GM19193 (cell line): Measurements from ENCODE around the gene GREB1.

Experiments
- POLR2A ChIP-seq: IDR thresholded peaks from 4 replicates; pipeline ENCODE4 v1.6.1; 2011; ENCODE audit not compliant: insufficient read depth, insufficient read length; ENCODE audit errors: extremely low read depth

The GREB1 gene

DNA sequence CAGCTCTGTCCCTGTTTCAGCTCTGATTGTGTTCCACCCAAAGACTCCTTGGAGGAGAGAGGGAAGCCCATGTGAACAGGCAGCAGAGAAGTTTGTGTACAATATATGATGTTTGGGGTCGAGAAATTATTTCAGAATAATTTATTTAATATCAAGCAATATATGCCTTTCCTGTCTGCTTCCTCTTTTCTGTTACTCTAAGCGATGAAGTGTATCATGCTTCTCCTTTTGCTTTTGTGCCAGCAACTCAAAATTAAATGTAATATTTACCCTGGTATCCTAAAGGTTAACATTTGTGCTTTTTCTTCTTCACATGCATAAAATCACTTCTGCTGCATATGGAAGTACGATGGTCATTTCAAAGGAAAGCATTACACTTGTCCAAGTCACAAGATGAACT, 138.6 kb downstream of the GREB1 start:
- no peak for TF ChIP-seq POLR2A

DNA sequence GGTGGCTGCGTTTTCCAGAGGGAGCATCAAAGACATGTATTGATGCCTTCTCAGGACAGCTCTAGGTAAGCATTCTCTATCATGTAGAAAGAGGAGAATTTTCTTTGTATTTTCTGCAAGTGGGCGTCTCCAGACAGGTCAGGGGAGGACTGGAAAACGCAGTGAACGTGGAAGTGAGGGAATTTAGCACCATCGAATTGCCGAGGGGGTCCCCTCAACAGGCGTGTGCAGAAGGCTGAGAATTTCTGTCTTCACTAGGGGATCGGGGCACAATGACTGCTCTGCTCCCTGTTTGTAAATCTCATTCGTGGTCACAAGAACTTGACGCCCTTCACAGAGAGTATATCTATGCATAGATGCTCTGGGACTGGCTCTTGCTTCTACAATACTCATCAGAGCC, 141.1 kb downstream of the GREB1 start:
- TF ChIP-seq POLR2A, result no peak

DNA sequence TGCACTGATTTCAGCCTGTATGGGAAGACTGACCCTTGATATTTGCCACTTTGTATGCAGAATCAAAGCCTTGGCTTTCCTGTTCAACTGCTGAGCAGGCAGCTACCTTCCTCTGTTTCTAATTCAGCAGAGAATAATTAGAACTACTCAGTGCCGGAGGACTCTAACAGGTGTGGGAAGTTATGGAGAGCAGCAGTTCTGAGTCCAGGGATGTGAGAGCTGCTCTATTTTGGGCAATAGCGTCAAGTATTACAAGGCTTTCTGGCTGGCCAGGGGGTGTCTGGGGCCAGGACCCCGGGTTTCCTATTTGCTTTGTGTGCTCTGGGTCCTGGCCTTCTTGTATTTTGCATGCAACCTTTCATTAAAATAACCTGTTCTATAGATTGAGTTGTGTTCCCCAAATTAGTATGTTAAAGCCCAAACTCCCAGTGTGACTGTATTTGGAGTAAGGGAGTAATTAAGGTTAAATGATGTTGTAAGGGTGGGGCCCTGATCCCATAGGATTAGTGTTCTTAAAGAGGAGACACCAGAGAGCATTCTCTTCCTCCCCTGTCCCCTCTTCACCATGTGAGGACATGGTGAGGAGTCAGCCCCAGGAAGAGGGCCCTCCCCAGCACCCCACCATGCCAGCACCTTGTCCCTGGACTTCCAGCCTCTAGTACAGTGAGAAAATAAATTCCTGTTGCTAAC, 141.7 kb downstream of the GREB1 start:
- no peak for TF ChIP-seq POLR2A

DNA sequence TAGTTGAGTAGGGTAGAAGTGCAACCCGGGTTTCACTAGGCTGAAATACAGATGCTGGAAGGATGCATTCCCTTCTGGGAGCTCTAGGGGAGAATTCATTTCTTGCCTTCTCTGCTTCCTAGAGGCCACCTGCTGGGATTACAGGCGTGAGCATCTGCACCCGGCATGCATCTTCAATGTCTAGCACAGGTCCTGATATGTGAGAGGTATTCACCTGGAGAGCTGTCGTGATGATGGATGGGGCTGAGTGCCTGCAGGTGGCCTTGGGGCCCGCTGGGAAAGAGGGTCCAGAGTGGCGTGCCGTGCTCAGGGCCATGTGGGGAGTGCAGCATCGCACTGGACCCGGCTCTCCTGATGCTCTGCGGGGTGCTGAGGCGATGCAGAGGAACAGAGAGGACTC, 142.8 kb downstream of the GREB1 start:
- no peak for TF ChIP-seq POLR2A

DNA sequence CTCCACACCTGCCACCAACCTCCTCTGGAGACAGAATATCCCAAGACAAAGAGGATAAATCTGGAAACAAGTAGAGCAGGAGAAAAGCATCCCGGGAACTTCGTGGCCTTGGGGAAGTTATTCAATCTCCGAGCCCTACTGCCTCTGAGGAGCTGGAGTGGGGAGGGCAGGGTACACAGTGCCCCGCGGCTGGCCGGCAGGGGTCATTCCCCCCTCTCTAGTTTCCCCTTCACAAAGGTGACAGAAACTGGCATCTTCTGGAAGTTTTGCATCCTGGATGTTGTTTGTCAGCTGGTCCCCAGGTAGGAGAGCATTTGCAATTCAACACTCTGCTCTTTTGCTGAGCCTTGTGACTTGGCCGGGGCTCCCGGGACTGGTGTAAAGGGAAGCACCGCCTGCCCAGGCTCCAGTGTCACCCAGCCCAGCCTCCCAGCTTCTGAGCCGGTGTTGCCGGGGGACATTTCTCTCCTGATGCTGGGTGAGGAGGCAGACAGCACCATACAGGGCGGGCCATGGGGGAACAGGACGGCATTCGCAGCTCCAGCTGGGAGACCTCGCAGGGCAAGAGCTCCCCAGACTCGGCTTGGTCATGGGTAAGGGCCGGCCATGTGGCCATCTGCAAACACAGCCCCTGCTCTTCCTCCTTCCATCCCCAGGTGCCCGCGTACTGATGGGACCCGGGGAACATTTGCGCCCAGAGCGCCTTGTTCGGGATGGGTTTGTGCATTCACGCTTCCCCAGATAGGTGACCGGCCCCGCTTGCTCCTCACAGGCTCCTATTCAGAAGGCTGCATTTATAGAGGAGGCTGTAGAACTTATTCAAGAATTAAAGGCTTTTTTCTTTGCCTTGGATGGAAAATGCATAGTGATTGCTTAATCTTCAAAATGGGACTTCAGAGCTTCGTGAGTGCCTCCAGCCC, 143.6 kb downstream of the GREB1 start:
- no peak for TF ChIP-seq POLR2A

DNA sequence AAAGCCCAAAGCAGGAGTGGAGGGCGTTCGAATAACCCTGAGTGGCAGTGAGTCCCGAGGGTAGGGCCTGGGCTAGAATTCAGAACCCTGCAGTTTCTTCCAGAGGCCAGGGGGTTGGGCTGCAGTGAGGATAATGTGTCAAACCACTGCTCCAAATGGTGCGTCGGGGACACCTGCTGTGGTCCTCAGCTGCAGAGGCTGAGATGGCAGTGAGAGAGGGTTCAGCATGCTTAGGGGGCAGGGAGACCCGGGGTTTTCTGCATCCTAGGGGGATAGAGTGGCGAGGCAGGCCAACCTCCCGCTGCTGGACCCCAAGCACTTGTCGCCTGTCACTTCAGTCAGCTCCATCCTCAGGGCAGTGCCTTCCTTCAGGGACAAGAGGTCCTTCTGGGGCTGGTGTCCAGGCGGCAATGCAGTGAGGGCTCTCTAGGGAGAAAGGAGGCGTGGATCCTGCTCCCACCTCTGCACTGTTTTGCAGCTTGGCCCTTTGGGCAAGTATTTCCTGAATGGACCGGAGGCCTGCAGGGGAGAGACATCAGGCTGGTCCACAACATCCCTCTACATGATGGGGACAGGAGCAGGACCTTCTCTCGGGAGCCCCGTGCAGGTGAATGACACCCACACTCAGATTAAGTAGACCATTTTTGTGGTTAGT, 144.6 kb downstream of the GREB1 start:
- TF ChIP-seq POLR2A, result no peak

DNA sequence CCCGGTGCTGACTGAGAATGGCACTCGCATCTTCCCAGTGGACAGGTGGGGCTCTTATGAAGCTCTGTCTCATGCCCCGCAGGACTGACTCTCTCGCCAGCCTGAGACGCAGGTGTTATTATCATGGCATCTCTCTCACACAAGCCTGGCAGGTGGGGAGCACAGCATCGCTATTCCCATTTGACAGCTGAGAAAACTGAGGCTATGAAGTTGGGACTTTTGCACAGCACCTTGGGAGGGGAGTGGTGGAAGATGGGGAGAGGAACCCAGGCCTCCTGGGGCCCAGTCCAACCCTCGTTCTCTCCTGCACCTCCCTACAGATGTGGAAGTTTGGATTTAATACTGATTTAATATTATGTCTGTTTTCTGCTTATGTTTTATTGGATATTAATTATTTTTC, 145.2 kb downstream of the GREB1 start:
- no peak for TF ChIP-seq POLR2A

DNA sequence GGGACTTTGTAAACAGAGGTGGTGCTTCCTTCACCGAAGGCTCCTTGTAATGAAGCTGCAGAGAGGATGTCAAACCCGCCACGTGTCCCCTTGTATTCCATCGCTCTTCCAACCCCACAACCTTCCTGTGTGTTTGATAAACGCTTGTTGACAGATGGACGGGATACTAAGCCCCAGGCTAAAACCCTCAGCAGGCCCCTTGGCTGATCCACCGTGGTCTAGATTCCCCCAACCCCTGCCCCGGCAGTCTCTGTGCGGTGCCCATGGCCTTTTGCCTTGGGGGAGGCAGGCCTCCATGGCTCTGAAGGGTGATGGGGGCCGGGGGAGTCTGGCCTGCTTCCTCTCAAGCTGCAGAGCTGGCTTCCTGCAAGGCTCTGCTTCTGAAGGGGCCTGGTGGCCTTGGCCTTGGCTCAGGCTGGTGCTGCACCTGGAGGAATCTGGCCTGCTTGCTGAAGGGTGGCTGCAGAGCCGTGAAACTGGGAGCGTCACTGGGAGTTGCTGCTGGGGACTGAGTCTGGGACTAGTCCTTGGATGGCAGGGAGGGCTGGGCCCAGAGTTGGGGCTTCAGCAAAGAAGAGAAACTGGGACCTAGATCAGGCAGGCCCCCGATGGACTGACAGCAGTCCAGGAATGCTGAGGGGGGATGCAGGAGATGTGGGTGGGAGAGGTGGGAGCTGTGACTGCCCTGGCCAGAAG, 145.8 kb downstream of the GREB1 start:
- TF ChIP-seq POLR2A, result no peak

DNA sequence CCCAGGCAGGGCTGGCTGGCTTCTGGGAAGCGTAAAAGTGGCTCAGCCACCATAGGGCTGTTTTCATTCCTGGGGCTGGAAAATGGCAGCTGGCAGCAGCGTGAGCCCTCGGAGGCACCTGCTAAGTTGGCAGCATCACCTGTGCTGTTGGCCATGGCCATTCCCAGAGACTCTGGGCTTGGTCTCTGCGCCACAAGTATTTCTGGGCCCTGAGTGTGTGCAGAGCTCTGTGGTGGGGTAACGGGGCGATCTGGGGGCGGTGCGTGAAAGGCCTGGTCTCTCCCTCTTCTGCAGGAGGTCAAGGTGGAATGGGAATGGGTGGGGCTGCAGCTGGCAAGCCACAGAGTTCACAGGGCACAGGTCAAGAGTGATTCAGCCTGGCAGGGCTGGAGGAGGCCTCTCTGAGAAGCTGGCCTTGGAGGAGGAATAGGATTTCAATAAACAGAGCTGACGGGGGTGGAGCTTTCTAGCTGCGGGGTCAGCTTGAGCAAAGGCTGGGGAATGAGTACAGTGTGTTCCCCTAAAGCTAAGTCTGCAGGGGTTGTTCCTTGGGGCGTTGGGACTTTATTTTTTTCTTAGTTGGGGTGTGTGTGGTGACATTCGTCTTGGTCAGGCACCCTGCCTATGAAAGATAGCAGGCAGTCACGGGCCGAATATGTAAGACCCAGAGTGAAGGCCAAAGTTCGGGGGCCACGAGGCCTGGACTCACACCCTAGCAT, 146.5 kb downstream of the GREB1 start:
- no peak for TF ChIP-seq POLR2A

DNA sequence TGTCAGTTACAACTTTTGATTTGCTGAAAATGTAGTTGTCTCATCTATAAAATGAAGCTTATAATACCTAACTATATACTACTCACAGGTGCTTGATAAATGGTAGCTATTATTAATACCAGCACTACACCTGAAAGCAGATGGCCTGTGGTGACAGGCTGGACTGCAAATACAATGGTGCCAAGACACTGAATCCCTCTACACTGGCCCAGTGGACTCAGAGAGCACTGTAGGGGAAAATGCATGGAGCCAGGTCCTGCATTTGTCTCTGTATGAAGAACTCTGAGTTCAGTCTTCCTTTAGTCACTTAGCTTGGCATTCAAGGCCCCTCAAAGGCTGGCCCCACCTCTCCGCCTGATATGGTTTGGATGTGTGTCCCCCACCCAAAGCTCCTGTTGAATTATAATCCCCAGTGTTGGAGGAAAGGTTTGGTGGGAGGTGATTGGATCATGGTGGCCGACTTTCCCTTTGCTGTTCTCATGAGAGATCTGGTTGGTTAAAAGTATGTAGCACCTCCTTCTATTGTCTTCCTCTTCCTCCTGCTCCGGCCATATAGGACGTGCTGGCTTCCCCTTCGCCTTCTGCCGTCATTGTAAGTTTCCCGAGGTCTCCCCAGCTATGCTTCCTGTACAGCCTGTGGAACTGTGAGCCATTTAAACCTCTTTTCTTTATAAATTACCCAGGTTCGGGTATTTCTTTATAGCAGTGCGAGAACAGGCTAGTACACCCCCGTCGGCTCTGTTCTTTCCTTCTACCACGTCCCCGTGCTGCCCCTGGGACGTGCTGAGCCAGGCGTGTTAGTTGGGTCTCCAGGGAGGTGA, 147.3 kb downstream of the GREB1 start:
- TF ChIP-seq POLR2A, result no peak

DNA sequence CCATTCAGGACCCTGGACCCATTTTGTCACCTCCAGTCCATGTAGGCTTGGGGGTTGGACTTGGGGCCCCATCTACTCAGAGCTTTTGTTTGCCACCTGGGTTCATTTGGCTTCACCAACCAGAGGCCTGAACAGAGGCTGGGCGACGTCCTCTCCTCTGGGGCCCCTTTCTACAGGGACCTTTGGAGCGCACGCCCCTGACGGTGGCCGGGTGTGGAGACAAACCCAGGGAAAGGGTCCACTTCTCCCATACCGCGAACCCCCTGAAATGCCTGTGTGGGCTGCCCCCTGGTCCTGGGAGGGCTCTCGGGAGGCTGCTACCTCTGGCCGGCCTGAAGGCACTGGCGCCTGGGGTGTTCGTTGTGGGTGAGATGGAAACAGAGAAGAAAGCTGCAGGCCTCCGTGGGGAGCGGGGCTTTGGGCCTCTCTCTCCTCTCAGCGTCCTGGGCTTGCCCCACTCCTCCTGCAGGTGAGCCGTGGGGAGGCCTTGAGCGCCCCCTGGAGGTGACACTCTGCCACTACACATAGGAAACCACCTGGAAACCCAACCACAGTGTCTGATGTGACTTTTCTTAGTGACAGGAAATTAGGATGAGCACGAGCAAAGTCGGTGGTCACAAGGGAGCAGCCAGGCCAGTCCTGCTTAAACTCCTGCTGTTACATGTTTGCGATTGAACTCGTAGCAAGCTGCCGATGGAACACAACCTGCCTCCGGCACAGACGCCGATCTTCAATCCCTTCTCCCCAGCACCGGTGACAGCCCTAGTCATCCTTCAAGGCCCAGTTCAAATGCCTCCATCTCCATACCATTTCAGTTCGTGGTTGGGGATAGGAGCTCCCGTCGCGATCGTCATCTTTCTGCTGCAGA, 148.1 kb downstream of the GREB1 start:
- TF ChIP-seq POLR2A, result no peak

DNA sequence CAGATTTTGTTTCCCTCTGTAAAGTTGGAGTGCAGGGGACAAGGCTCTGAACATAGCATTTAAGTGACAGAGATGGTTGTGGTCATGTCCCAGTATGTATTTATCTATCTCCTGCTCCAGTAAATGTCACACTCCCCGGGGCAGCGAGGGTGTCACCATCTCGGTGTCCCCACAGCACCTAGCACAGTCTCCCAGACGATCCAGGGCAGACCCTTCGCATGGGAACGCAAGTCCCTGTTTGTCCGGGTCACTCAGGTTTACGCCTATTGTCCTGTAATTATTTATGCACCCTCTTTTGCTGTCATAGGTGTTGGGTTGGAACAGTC, 148.7 kb downstream of the GREB1 start:
- TF ChIP-seq POLR2A, result no peak

DNA sequence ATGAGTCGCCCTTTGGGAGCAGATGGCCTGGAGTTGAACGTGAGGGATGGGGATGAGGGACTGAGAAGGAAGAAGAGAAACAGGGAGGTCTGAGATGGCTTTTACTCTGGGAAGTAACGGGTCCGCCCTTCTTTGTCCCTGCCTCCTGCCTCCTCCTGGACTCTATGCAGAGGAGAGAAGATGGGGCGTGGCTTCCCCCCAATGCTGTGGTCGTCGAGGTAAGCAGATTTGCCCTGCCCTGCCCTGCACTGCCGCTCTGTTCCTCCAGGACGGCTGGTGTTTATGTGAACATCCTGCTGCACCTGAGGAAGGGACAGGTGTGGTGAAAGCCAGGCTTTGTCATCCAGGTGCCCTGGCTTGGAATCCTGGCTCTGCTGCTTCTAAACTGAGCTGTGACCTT, 149.6 kb downstream of the GREB1 start:
- no peak for TF ChIP-seq POLR2A
